GDM1 (cell line): ENCODE measurements around the gene S100A8.
"Not testable (repeated sequence)": the region's sequence is repeated elsewhere in the genome, so short reads cannot be mapped to it uniquely, and the experiment has no call there.

Experiments used
- DNase-seq: peaks from one replicate; lab custom pipeline; 2025; lab: John Stamatoyannopoulos, UW

The S100A8 gene

GRCh38 chr1:153415850-153416570 lies 25.1 kb upstream of the S100A8 start, which contains the start of gene S100A7A:
Gene S100A7A (plus strand): TSS chr1:153416520. CDS start chr1:153418083, 1,563 bp downstream.
- DNase-seq = no peak

- DNase-seq = not testable (repeated sequence)
Measured at GRCh38 chr1:153413961-153414360, 23.1 kb upstream of the S100A8 start.

- DNase-seq = not testable (repeated sequence)
Measured at GRCh38 chr1:153407274-153407673, 16.4 kb upstream of the S100A8 start.

- DNase-seq = not testable (repeated sequence)
Measured at GRCh38 chr1:153405825-153406599, 15.1 kb upstream of the S100A8 start.

GRCh38 chr1:153404768-153405167 lies 13.9 kb upstream of the S100A8 start:
- peak; percentile 44 for DNase-seq

GRCh38 chr1:153404086-153404635 lies 13.3 kb upstream of the S100A8 start:
- DNase-seq = no peak

GRCh38 chr1:153403421-153404085 lies 12.7 kb upstream of the S100A8 start:
- no peak for DNase-seq

GRCh38 chr1:153402226-153402625 lies 11.4 kb upstream of the S100A8 start:
- DNase-seq = no peak

GRCh38 chr1:153401461-153401860 lies 10.6 kb upstream of the S100A8 start:
- DNase-seq = no peak

GRCh38 chr1:153400244-153400643 lies 9.4 kb upstream of the S100A8 start:
- no peak for DNase-seq

GRCh38 chr1:153399401-153400055 lies 8.7 kb upstream of the S100A8 start:
- no peak for DNase-seq

GRCh38 chr1:153397924-153398651 lies 7.2 kb upstream of the S100A8 start:
- DNase-seq = no peak

- DNase-seq = no peak
Measured at GRCh38 chr1:153397051-153397923, 6.4 kb upstream of the S100A8 start.

GRCh38 chr1:153396461-153396860 lies 5.6 kb upstream of the S100A8 start:
- no peak for DNase-seq

GRCh38 chr1:153395776-153396175 lies 4.9 kb upstream of the S100A8 start:
- DNase-seq = no peak

GRCh38 chr1:153395136-153395685 lies 4.3 kb upstream of the S100A8 start:
- DNase-seq = no peak

- DNase-seq = no peak
Measured at GRCh38 chr1:153394391-153394790, 3.5 kb upstream of the S100A8 start.

- DNase-seq = no peak
Measured at GRCh38 chr1:153393926-153394325, 3.1 kb upstream of the S100A8 start.

- DNase-seq = no peak
Measured at GRCh38 chr1:153392822-153393221, 1.9 kb upstream of the S100A8 start.

- no peak for DNase-seq
Measured at GRCh38 chr1:153392258-153392657, 1.4 kb upstream of the S100A8 start.
